Measurements from ENCODE around the gene SMIM12.

Gene SMIM12

DNA sequence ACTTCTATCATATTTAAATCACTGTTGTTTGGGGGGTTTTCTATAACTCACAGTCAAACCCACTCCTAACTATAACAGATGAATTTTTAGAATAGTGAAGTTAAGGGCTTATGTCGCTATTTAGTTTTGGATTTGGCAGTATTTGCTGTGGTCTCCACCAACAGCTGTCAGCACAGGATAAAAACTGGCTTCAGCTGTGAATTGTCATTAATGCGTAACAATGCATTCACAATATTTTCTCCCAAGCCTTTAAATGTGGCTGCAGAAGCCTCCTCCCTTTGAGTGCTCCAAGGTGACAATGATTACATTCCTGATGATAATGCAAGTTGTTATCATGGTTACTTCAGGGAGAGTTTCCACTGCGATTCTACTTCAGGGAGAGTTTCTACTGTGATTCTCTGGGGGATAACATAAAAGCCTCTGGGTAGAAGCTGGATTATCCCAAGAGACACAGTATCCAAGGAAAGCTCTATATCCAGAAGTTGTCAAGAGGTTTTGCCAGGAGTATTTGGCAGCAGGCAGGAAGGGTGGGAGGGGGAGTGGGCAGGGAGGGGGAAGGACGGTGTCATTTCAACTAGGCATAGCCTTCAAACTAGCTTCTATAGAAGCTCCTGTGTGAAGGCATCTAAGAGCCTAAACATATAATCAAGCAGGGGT, 14.9 kb upstream of the SMIM12 start:
- ChIA-PET POLR2A (no interaction called here), CTCF (interaction anchor here (1.7 kb wide), 1 partner anchor 15 kb away, joined by 4 read pairs; the partner anchor contains the start of gene SMIM12)
- Histone ChIP-seq H3K36me3 (ENCODE audit: control insufficient read depth in 4 of 4, insufficient read depth in 4 of 4, low read length in 3 of 4) (no peaks in the 10 kb centered on the region), H3K9me3 (ENCODE audit: control extremely low read depth in 1 of 5, control insufficient read depth in 4 of 5, insufficient read depth in 2 of 5, low read depth in 1 of 5, low read length in 4 of 5) (no peaks in the 10 kb centered on the region), H3K27ac (ENCODE audit: insufficient read depth in 1 of 2, low read depth in 1 of 2, low read length in 2 of 2, poor library complexity in 1 of 2, severe bottlenecking in 2 of 2) (no peak overlapping the region), H3K27me3 (replicated peaks in 2 of 5; ENCODE audit: control insufficient read depth in 4 of 5, insufficient read depth in 5 of 5, low read length in 4 of 5) (peaks cover 0 to 36% (median 12%) of the 10 kb centered on the region in 5 experiments), H3K4me3 (ENCODE audit: control insufficient read depth in 1 of 7, extremely low read depth in 1 of 7, insufficient read depth in 4 of 7, low read depth in 2 of 7, low read length in 6 of 7) (no peak overlapping the region), H3K4me1 (ENCODE audit: control extremely low read depth in 1 of 4, control insufficient read depth in 4 of 4, insufficient read depth in 4 of 4, low read length in 3 of 4) (no peaks in the 10 kb centered on the region)
- 100% methylated on average over 2 of the region's 4 CpGs for WGBS (ENCODE audit: insufficient coverage)
- DNase-seq, result no peak

DNA sequence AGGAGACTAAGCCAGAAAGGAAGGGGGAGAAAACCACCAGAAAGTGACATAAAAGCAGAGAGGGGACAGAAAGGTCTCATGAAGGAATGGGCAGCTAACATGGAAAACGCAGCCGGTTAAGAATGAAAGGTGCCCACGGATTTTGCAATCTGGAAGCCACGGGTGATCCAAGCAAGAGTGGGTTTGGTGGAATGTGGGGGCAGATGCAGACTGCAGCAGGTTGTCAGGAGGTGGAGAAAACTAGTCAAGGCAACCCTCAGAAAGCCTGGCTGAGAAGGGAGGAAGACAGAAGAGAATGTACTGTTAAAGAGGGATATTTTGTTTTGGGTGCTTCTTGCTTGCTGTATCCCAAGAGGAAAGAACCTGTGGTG, 12.6 kb upstream of the SMIM12 start:
- POLR2A ChIA-PET, result no interaction called here
- Histone ChIP-seq H3K36me3 (ENCODE audit: control insufficient read depth in 4 of 4, insufficient read depth in 4 of 4, low read length in 3 of 4) (no peaks in the 10 kb centered on the region), H3K4me1 (ENCODE audit: control extremely low read depth in 1 of 4, control insufficient read depth in 4 of 4, insufficient read depth in 4 of 4, low read length in 3 of 4) (peaks cover 0 to 9% (median 6%) of the 10 kb centered on the region in 4 experiments), H3K4me3 (ENCODE audit: control insufficient read depth in 1 of 7, extremely low read depth in 1 of 7, insufficient read depth in 4 of 7, low read depth in 2 of 7, low read length in 6 of 7) (no peak overlapping the region), H3K9me3 (ENCODE audit: control extremely low read depth in 1 of 5, control insufficient read depth in 4 of 5, insufficient read depth in 2 of 5, low read depth in 1 of 5, low read length in 4 of 5) (no peaks in the 10 kb centered on the region), H3K27me3 (replicated peaks in 2 of 5; ENCODE audit: control insufficient read depth in 4 of 5, insufficient read depth in 5 of 5, low read length in 4 of 5) (peaks cover 0 to 35% (median 10%) of the 10 kb centered on the region in 5 experiments), H3K27ac (ENCODE audit: insufficient read depth in 1 of 2, low read depth in 1 of 2, low read length in 2 of 2, poor library complexity in 1 of 2, severe bottlenecking in 2 of 2) (no peak overlapping the region)
- 93% methylated on average over 4 of the region's 4 CpGs for WGBS (ENCODE audit: insufficient coverage)
- CTCF ChIA-PET, result no interaction called here
- no peak for DNase-seq

DNA sequence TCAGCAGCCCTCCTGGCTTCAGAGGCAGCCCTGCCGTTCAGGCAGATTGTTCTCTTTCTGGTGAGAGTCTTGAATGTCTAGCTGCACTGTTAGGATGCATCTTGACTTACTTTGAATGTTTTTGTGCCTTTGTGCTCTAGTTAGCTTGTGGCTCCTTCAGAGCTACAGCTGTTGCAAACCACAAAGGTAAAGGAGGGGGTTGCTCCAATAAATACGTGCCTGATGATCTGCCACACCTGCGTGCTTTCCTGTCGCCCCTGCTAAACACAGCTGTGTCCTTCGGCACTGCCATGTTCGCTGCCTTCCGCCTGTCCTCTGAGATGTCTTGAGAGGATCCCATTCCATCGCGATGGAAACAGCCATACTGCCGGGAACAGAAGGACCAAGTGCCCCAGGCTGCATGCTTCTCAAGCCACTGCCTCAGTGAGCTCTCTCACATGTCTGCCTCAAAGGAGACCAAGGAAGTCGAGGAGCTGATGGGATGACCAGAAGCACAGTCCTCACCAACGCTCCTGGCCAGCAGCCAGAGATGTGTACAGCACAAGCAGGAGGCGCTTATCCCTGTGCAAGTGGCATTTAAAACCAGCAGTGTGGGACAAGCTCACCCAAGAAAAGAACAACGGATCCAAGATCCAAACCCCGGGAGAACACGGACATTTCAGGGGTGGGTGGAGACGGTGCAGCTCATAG, 12.0 kb upstream of the SMIM12 start:
- H3K4me1 ChIP-seq (ENCODE audit: control extremely low read depth in 1 of 4, control insufficient read depth in 4 of 4, insufficient read depth in 4 of 4, low read length in 3 of 4), result peaks cover 0 to 14% (median 11%) of the 10 kb centered on the region in 4 experiments
- WGBS (ENCODE audit: insufficient coverage), result 91% methylated on average over 16 of the region's 17 CpGs
- DNase-seq, result no peak
- H3K36me3 ChIP-seq (ENCODE audit: control insufficient read depth in 4 of 4, insufficient read depth in 4 of 4, low read length in 3 of 4), result no peaks in the 10 kb centered on the region
- ChIA-PET CTCF (no interaction called here), POLR2A (no interaction called here)
- no peaks in the 10 kb centered on the region for H3K9me3 ChIP-seq (ENCODE audit: control extremely low read depth in 1 of 5, control insufficient read depth in 4 of 5, insufficient read depth in 2 of 5, low read depth in 1 of 5, low read length in 4 of 5)
- no peak overlapping the region for H3K4me3 ChIP-seq (ENCODE audit: control insufficient read depth in 1 of 7, extremely low read depth in 1 of 7, insufficient read depth in 4 of 7, low read depth in 2 of 7, low read length in 6 of 7)
- peaks cover 0 to 35% (median 7%) of the 10 kb centered on the region in 5 experiments for H3K27me3 ChIP-seq (replicated peaks in 2 of 5; ENCODE audit: control insufficient read depth in 4 of 5, insufficient read depth in 5 of 5, low read length in 4 of 5)
- no peak overlapping the region for H3K27ac ChIP-seq (ENCODE audit: insufficient read depth in 1 of 2, low read depth in 1 of 2, low read length in 2 of 2, poor library complexity in 1 of 2, severe bottlenecking in 2 of 2)

DNA sequence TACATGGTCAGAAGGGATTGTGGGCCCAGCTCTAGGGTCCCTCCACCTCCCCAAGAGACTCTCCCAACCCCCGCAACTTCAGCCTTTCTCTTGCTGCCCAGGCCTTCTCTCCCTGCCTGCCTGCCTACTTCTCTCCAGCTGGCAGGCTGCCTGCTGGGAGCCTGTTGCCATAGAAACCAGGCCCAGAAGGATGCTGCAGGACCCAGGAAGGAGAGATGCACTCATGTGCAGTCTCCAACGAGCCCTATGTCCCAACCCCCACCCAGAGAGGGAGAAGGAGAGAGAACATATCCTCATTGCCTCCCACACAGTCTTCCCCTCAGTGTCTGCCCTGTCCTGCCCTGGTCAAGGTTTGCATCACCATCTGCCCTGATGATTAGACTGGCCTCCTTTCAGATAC, 10.8 kb upstream of the SMIM12 start:
- POLR2A ChIA-PET, result no interaction called here
- peaks cover 0 to 26% (median 22%) of the 10 kb centered on the region in 4 experiments for H3K4me1 ChIP-seq (ENCODE audit: control extremely low read depth in 1 of 4, control insufficient read depth in 4 of 4, insufficient read depth in 4 of 4, low read length in 3 of 4)
- H3K4me3 ChIP-seq (ENCODE audit: control insufficient read depth in 1 of 7, extremely low read depth in 1 of 7, insufficient read depth in 4 of 7, low read depth in 2 of 7, low read length in 6 of 7), result no peak overlapping the region
- 100% methylated on average over 1 of the region's 2 CpGs for WGBS (ENCODE audit: insufficient coverage)
- H3K9me3 ChIP-seq (ENCODE audit: control extremely low read depth in 1 of 5, control insufficient read depth in 4 of 5, insufficient read depth in 2 of 5, low read depth in 1 of 5, low read length in 4 of 5), result no peaks in the 10 kb centered on the region
- no peaks in the 10 kb centered on the region for H3K36me3 ChIP-seq (ENCODE audit: control insufficient read depth in 4 of 4, insufficient read depth in 4 of 4, low read length in 3 of 4)
- H3K27me3 ChIP-seq (replicated peaks in 2 of 5; ENCODE audit: control insufficient read depth in 4 of 5, insufficient read depth in 5 of 5, low read length in 4 of 5), result peaks cover 0 to 34% (median 5%) of the 10 kb centered on the region in 5 experiments
- CTCF ChIA-PET, result interaction anchor here (1.0 kb wide), 1 partner anchor 13 kb away, joined by 4 read pairs; no protein-coding TSS in a partner anchor
- DNase-seq, result no peak
- H3K27ac ChIP-seq (ENCODE audit: insufficient read depth in 1 of 2, low read depth in 1 of 2, low read length in 2 of 2, poor library complexity in 1 of 2, severe bottlenecking in 2 of 2), result no peak overlapping the region

DNA sequence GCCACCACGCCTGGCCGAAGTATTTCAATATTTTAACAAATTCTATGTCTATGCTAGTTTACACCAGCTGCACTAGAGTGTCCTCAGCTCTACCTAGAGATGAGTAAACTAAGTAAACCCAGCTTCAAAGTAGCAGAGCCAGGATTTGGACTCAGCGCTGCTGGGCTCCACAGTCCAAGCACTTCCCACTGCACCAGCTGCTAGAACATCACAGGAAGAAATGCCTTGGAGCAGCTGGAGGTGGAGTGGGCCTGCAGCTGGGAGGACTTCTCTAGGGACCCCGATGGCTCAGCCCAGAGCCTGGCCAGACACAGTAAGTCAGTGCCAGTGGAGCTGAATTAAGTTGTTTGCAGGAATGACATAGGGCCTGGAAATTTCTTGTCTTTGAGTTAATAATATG, 10.2 kb upstream of the SMIM12 start:
- ChIA-PET POLR2A (no interaction called here), CTCF (interaction anchor here (1.0 to 1.9 kb wide), 3 partner anchors 8 to 17 kb away, joined by 3 to 5 read pairs (median 4); no protein-coding TSS in a partner anchor)
- Histone ChIP-seq H3K27ac (ENCODE audit: insufficient read depth in 1 of 2, low read depth in 1 of 2, low read length in 2 of 2, poor library complexity in 1 of 2, severe bottlenecking in 2 of 2) (no peak overlapping the region), H3K4me3 (ENCODE audit: control insufficient read depth in 1 of 7, extremely low read depth in 1 of 7, insufficient read depth in 4 of 7, low read depth in 2 of 7, low read length in 6 of 7) (no peak overlapping the region), H3K9me3 (ENCODE audit: control extremely low read depth in 1 of 5, control insufficient read depth in 4 of 5, insufficient read depth in 2 of 5, low read depth in 1 of 5, low read length in 4 of 5) (no peaks in the 10 kb centered on the region), H3K4me1 (ENCODE audit: control extremely low read depth in 1 of 4, control insufficient read depth in 4 of 4, insufficient read depth in 4 of 4, low read length in 3 of 4) (peaks cover 0 to 27% (median 22%) of the 10 kb centered on the region in 4 experiments), H3K36me3 (ENCODE audit: control insufficient read depth in 4 of 4, insufficient read depth in 4 of 4, low read length in 3 of 4) (no peaks in the 10 kb centered on the region), H3K27me3 (replicated peaks in 2 of 5; ENCODE audit: control insufficient read depth in 4 of 5, insufficient read depth in 5 of 5, low read length in 4 of 5) (peaks cover 0 to 30% (median 4%) of the 10 kb centered on the region in 5 experiments)
- WGBS (ENCODE audit: insufficient coverage), result 94% methylated on average over 2 of the region's 4 CpGs
- DNase-seq, result no peak

DNA sequence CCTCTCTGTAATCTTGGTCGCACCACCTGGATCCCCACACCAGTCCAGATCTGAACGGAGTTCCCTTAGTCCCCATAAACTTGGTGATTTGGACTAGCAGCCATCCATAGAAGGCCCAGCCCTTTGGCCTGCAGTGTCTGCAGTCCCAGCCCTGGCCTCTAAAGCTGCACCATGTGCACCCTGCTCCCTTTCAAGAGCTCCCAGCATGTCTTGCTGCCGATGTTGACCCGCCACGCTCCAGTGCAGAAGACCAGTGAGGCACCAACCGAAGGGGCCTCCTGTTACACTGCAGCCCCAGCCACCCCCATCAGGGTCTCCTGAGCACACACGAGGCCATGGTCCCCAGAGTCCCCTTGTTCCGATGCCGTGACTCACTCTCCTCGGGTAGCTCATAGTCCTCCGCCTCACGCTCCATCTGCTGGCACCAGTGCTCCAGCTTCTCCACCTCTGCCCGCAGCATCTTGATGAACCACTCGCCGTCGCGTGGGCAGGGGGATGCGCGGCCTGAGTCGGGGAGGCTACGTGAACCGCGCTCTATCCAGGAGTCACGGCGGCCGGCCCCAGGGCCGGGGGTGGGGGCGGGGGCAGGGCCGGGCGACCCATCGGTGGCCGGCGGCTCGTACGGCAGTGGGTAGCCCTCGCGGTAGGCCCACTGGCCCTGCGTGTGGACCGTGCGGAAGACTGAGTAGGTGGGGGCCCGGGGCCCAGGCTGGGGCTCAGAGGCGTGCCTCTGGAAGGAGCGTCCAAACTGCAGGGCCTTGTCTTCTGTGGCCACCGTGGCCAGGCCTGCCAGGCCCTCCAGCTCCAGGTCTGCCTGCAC, 8.9 kb upstream of the SMIM12 start:
- Histone ChIP-seq H3K9me3 (ENCODE audit: control extremely low read depth in 1 of 5, control insufficient read depth in 4 of 5, insufficient read depth in 2 of 5, low read depth in 1 of 5, low read length in 4 of 5) (no peaks in the 10 kb centered on the region), H3K36me3 (ENCODE audit: control insufficient read depth in 4 of 4, insufficient read depth in 4 of 4, low read length in 3 of 4) (no peaks in the 10 kb centered on the region), H3K4me3 (ENCODE audit: control insufficient read depth in 1 of 7, extremely low read depth in 1 of 7, insufficient read depth in 4 of 7, low read depth in 2 of 7, low read length in 6 of 7) (no peak overlapping the region), H3K4me1 (ENCODE audit: control extremely low read depth in 1 of 4, control insufficient read depth in 4 of 4, insufficient read depth in 4 of 4, low read length in 3 of 4) (peaks cover 0 to 27% (median 22%) of the 10 kb centered on the region in 4 experiments), H3K27me3 (replicated peaks in 2 of 5; ENCODE audit: control insufficient read depth in 4 of 5, insufficient read depth in 5 of 5, low read length in 4 of 5) (peaks cover 0 to 22% (median 4%) of the 10 kb centered on the region in 5 experiments), H3K27ac (ENCODE audit: insufficient read depth in 1 of 2, low read depth in 1 of 2, low read length in 2 of 2, poor library complexity in 1 of 2, severe bottlenecking in 2 of 2) (no peak overlapping the region)
- no peak for DNase-seq
- WGBS (ENCODE audit: insufficient coverage), result 95% methylated on average over 39 of the region's 44 CpGs
- ChIA-PET CTCF (interaction anchor here (0.6 to 2.9 kb wide), 6 partner anchors 10 to 147 kb away, joined by 3 to 15 read pairs (median 9); no protein-coding TSS in a partner anchor), POLR2A (no interaction called here)

Data from common myeloid progenitor, CD34-positive (primary cell).